HG03196 (cell line): ENCODE data around the gene MOSPD3.

Experiments used
- ATAC-seq: cut with Tn5 transposase; IDR thresholded peaks from one replicate; pipeline ENCODE4 v1.9.1; 2021; ENCODE audit not compliant: unreplicated experiment

The MOSPD3 gene

GRCh38 chr7:100621554-100621953 is 9.2 kb downstream of the MOSPD3 start:
- no peak for ATAC-seq

- no peak for ATAC-seq
These were observed 11.8 kb downstream of the MOSPD3 start for GRCh38 chr7:100623951-100624824.

- no peak for ATAC-seq
These were observed 13.7 kb downstream of the MOSPD3 start for GRCh38 chr7:100626055-100626454.

- ATAC-seq = peak; percentile 61
These were observed 14.3 kb downstream of the MOSPD3 start for GRCh38 chr7:100626530-100627237.

- ATAC-seq = no peak
These were observed 14.9 kb downstream of the MOSPD3 start for GRCh38 chr7:100627238-100627549.

GRCh38 chr7:100629117-100629716 is 16.9 kb downstream of the MOSPD3 start:
- no peak for ATAC-seq

GRCh38 chr7:100630066-100630465 is 17.7 kb downstream of the MOSPD3 start:
- ATAC-seq = no peak

GRCh38 chr7:100632951-100633717 is 20.8 kb downstream of the MOSPD3 start:
- no peak for ATAC-seq

- no peak for ATAC-seq
These were observed 27.7 kb downstream of the MOSPD3 start for GRCh38 chr7:100639995-100640516.

GRCh38 chr7:100640517-100641440 is 28.4 kb downstream of the MOSPD3 start:
- ATAC-seq = no peak

GRCh38 chr7:100641463-100641859 is 29.1 kb downstream of the MOSPD3 start, which contains the start of gene TFR2:
Gene TFR2, minus strand, starts transcription at chr7:100641552. Its CDS starts 43 bp downstream, at chr7:100641509.
- ATAC-seq = no peak

GRCh38 chr7:100641860-100642533 is 29.7 kb downstream of the MOSPD3 start:
- no peak for ATAC-seq

- no peak for ATAC-seq
These were observed 30.2 kb downstream of the MOSPD3 start for GRCh38 chr7:100642534-100642907.

GRCh38 chr7:100649826-100650565 is 37.7 kb downstream of the MOSPD3 start:
- no peak for ATAC-seq

GRCh38 chr7:100654908-100655831 is 42.8 kb downstream of the MOSPD3 start:
- ATAC-seq = no peak

GRCh38 chr7:100655908-100656674 is 43.8 kb downstream of the MOSPD3 start, which contains the start of gene ACTL6B:
Gene ACTL6B, minus strand, starts transcription at chr7:100656448. Its CDS starts 94 bp downstream, at chr7:100656354.
- no peak for ATAC-seq
